AG04450 (cell line): Measurements from ENCODE around the gene PCDH11Y. TPM values are rescaled to one million over a fixed set of nuclear protein-coding genes. Genes with fewer than 3 reads are reported as not detected.
"Not testable (repeated sequence)": the region's sequence is repeated elsewhere in the genome, so short reads cannot be mapped to it uniquely, and the experiment has no call there.

Experiments
- CTCF ChIA-PET: fragments of 300-600, 350-600 bp; formaldehyde crosslinking; extraction: SDS; loops from one replicate; lab custom pipeline; 2022; ENCODE audit warnings: antibody characterized with exemption, inconsistent platforms; lab: Charles Lee
- POLR2A ChIA-PET: fragments of 350-600 bp; formaldehyde crosslinking; extraction: SDS; loops from one replicate; lab custom pipeline; 2021; ENCODE audit warnings: antibody characterized with exemption, inconsistent platforms; lab: Yijun Ruan, JAX
- DNase-seq: peaks from one replicate; pipeline ENCODE4 v3.0.0-alpha.2; 2011; ENCODE audit warnings: low read depth, low spot score
- H3K27ac ChIP-seq: one replicate; pipeline ENCODE4 v1.5.1; 2012; ENCODE audit warnings: low read depth, low read length, control low read depth
- H3K27me3 ChIP-seq: one replicate; pipeline ENCODE4 v1.6.0; 2012; ENCODE audit warnings: low read length; ENCODE audit not compliant: control insufficient read depth, insufficient read depth
- H3K4me3 ChIP-seq: 2 replicates; pipeline ENCODE4 v1.5.1; 2011; ENCODE audit warnings: mild to moderate bottlenecking, low read depth, low read length, control low read depth
- H3K9me3 ChIP-seq: 2 replicates; pipeline ENCODE4 v1.5.1; 2012; ENCODE audit warnings: low read length; ENCODE audit not compliant: control insufficient read depth, insufficient read depth
- polyA plus RNA-seq: library from polyadenylated mRNA; depleted of rRNA; stranded (reverse); fragments of >200 nt; gene quantifications from 2 replicates; pipeline ENCODE4 v1.2.3, GENCODE V29; 2011
- small RNA-seq: library from RNA; depleted of rRNA; stranded (forward); fragments of <200 nt; gene quantifications from one replicate; pipeline ENCODE3, GENCODE V24; 2012; ENCODE audit warnings: low read depth; ENCODE audit not compliant: insufficient read length

PCDH11Y gene
- polyA plus RNA-seq, 1 experiment = not detected

DNA sequence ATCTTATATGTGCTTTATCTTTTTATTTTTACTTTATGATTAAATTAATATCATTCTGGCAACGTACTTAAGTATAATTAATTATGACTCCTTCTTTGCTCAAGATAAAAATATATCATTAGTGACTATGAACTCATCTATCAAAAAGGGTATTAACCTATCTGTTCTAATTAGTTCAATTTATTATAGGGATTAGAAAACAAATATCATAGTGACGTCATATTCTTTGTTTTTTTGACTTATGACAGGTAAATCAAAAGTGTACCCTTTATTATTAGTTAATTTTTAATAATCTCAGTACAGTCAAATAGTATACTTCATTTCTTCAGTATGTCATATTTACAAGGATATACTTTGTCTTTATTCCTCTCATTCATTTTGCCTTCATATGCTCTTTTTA, 638.5 kb downstream of the PCDH11Y start:
- CTCF ChIA-PET, H3K9me3 ChIP-seq, H3K27me3 ChIP-seq, DNase-seq, H3K27ac ChIP-seq, H3K4me3 ChIP-seq, POLR2A ChIA-PET: not testable (repeated sequence)

GRCh38 chrY:5679265-5679664, 679.2 kb downstream of the PCDH11Y start:
- CTCF ChIA-PET, H3K27ac ChIP-seq, DNase-seq, POLR2A ChIA-PET, H3K9me3 ChIP-seq, H3K4me3 ChIP-seq, H3K27me3 ChIP-seq: not testable (repeated sequence)

- POLR2A ChIA-PET, H3K27ac ChIP-seq, H3K4me3 ChIP-seq, H3K27me3 ChIP-seq, DNase-seq, H3K9me3 ChIP-seq, CTCF ChIA-PET: not testable (repeated sequence)
These were observed 708.6 kb downstream of the PCDH11Y start for GRCh38 chrY:5708727-5709126.

DNA sequence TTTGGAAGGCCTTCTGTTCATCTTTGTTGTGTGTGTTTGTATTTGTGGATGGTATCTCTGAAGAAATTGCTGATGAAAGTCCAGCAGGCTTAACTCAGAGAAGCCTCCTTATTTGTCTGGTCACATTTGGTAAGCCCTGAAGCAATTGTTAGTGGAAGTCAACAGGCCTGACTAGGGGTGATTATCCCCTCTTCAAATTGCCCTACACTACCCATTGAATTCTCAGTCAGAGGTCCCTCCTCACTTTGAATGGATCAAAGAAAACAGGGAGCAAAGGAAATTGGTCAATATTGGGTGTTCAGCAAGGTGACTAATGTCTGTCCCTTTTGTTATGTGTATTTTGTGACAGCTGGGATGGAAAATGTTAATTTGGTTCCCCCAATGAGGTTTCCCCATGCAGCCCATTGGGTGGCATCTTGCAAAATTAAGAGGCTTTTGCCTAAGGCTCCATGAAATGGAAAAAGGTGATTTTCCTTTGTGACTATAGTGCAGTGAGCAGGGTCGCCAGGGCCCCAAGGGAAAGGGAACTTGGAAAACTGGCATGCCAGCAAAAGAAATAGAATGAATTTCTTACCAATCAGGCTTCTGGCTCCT, 709.8 kb downstream of the PCDH11Y start:
- H3K9me3 ChIP-seq, H3K4me3 ChIP-seq, POLR2A ChIA-PET, H3K27me3 ChIP-seq, CTCF ChIA-PET, H3K27ac ChIP-seq, DNase-seq: not testable (repeated sequence)

GRCh38 chrY:5761403-5761802, 761.3 kb downstream of the PCDH11Y start:
- DNase-seq, POLR2A ChIA-PET, CTCF ChIA-PET, H3K4me3 ChIP-seq, H3K9me3 ChIP-seq, H3K27ac ChIP-seq, H3K27me3 ChIP-seq: not testable (repeated sequence)

GRCh38 chrY:5776485-5776884, 776.4 kb downstream of the PCDH11Y start:
- H3K4me3 ChIP-seq, DNase-seq, POLR2A ChIA-PET, CTCF ChIA-PET, H3K27ac ChIP-seq, H3K27me3 ChIP-seq, H3K9me3 ChIP-seq: not testable (repeated sequence)

Small RNA genes lying within 50 kb of the gene (small RNA-seq; reads per million reads assigned to genes)
- not detected for gene RNU2-57P
- gene SNX3P1Y = not detected
